Uterus (tissue), 4 donors: ENCODE data around the gene MPND. TPM values are rescaled to one million over a fixed set of nuclear protein-coding genes. Genes with fewer than 3 reads are reported as not detected.
A peak's percentile ranks its signal among the peaks of the same experiment; 100 is the strongest.

ENCODE experiments used
- DNase-seq, 2 donors: peaks; one replicate each; pipeline ENCODE4 v3.0.0-alpha.2; 2019 to 2020
- H3K27ac ChIP-seq, 2 donors: fragments of 200-600 bp; sonication (generic); 1 replicate in 1 of 2; 2 replicates in 1 of 2; pipeline ENCODE4 v1.5.1; 2016 to 2018
- H3K27me3 ChIP-seq, 2 donors: fragments of 200-600 bp; sonication (generic); one replicate each; pipeline ENCODE4 v1.5.1; 2018 to 2019; ENCODE audit warnings: control low read depth in 1 of 2
- H3K36me3 ChIP-seq, 2 donors: fragments of 200-600 bp; sonication (generic); one replicate each; pipeline ENCODE4 v1.5.1; 2019; ENCODE audit warnings: control low read depth in 1 of 2
- H3K4me1 ChIP-seq, 2 donors: fragments of 200-600 bp; sonication (generic); one replicate each; pipeline ENCODE4 v1.5.1; 2018 to 2019; ENCODE audit warnings: control low read depth in 1 of 2
- H3K4me3 ChIP-seq, 2 donors: fragments of 200-600 bp; sonication (generic); 1 replicate in 1 of 2; 2 replicates in 1 of 2; pipeline ENCODE4 v1.5.1; 2018 to 2019; ENCODE audit warnings: mild to moderate bottlenecking in 1 of 2
- H3K9me3 ChIP-seq, 2 donors: fragments of 200-600 bp; sonication (generic); one replicate each; pipeline ENCODE4 v1.5.1; 2019; ENCODE audit warnings: control low read depth in 1 of 2
- POLR2A ChIP-seq, 2 donors: fragments of 450-650 bp; IDR thresholded peaks; one replicate each; pipeline ENCODE4 v1.6.1; 2016; ENCODE audit warnings: antibody characterized with exemption in 2 of 2, mild to moderate bottlenecking in 1 of 2, moderate library complexity in 1 of 2
- intact Hi-C: fragments of 100-400 bp; cut with DNase I; formaldehyde crosslinking; loops from one replicate; pipeline ENCODE4 v1.15.1; 2023; ENCODE audit warnings: low total_unique reads
- total RNA-seq, 4 donors: library from RNA; depleted of rRNA in 3 of 4; stranded (reverse); fragments of >200 nt in 3 of 4; gene quantifications; one replicate each; pipeline versions ENCODE4 v1.1.0 to v1.2.4, GENCODE V29; 2014 to 2023
- TF ChIP-seq, protein P1 (sequence below), 4 experiments: fragments of 200-600 bp in 2 of 4; fragments of 450-650 bp in 2 of 4; sonication (generic) in 2 of 4; IDR thresholded peaks; one replicate each; pipeline ENCODE4 v1.5.1; 2016 to 2019; ENCODE audit warnings: antibody characterized with exemption in 4 of 4, mild to moderate bottlenecking in 2 of 4, moderate library complexity in 1 of 4
- donor health status: DM: yes; HTN: yes; CAD: no.

Gene MPND
- total RNA-seq, 4 donors from 2014 or later: 0.51 to 13.8 (median 5.8) TPM; not detected in 1

DNA sequence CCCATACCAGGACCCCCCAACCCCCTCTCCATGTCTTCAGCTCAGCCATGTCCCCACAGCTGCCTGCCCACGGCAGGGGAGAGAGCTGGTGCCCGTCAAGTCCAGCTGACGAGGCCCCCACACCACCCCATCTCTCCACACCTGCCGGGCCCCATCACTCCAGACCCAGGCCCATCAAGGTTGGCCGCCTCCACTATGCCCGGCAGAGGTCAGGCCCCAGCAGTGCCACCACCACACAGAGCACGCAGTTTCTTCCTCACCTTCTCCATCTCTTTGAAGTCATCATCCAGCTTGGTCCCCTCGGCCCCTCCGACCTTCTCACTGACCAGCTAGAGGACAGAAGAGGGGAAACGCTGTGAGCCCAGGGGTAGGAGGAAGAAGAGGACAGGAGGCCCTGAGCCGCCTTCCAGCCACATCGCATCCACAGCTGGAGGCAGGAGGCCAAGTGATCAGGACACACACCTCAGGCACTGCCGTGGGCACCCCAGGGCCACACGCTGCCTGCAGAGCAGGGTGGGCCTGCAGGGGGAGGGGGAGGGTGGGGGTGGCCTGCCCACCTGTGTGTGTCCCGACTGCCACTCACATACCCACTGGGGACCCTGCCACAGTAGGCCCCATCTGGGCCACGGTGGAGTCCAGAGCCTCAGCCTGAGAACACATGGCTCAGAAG lies 23.4 kb downstream of the MPND start:
- Histone ChIP-seq H3K36me3 (no peaks in the 10 kb centered on the region), H3K9me3 (no peaks in the 10 kb centered on the region), H3K27me3 (no peaks in the 10 kb centered on the region), H3K27ac (no peak overlapping the region), H3K4me3 (no peak overlapping the region), H3K4me1 (peaks cover 0 to 21% of the 10 kb centered on the region in 2 donors)
- DNase-seq: no peak
- TF ChIP-seq POLR2A (IDR thresholded peaks at IDR 0.05): no peak
- TF ChIP-seq, protein P1, sequence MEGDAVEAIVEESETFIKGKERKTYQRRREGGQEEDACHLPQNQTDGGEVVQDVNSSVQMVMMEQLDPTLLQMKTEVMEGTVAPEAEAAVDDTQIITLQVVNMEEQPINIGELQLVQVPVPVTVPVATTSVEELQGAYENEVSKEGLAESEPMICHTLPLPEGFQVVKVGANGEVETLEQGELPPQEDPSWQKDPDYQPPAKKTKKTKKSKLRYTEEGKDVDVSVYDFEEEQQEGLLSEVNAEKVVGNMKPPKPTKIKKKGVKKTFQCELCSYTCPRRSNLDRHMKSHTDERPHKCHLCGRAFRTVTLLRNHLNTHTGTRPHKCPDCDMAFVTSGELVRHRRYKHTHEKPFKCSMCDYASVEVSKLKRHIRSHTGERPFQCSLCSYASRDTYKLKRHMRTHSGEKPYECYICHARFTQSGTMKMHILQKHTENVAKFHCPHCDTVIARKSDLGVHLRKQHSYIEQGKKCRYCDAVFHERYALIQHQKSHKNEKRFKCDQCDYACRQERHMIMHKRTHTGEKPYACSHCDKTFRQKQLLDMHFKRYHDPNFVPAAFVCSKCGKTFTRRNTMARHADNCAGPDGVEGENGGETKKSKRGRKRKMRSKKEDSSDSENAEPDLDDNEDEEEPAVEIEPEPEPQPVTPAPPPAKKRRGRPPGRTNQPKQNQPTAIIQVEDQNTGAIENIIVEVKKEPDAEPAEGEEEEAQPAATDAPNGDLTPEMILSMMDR (IDR thresholded peaks at IDR 0.05): no peak
- intact Hi-C loops: no loop called here

DNA sequence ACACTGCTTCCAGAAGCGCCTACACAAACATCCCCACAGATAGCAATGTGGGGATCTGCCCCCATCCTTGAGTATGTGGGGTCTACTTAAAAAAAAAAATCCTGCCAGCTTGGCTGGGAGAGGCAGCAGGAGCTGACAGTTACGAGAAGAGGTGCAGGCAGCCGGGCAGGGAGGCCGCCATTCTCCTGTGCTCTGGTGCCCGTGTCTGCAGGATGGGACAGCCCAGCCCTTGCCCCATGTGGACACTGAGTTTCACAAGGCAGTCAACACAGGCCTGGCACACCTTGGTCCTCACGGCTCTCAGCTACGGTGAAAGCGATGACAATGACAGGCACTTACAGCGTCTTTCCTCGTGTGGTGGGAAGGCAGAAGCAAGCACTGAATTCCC lies 24.0 kb downstream of the MPND start:
- no peaks in the 10 kb centered on the region for H3K36me3 ChIP-seq
- H3K4me1 ChIP-seq: peaks cover 0 to 21% of the 10 kb centered on the region in 2 donors
- intact Hi-C loops: no loop called here
- H3K9me3 ChIP-seq: no peaks in the 10 kb centered on the region
- no peak overlapping the region for H3K4me3 ChIP-seq
- no peak overlapping the region for H3K27ac ChIP-seq
- no peaks in the 10 kb centered on the region for H3K27me3 ChIP-seq
- DNase-seq: no peak
- no peak for TF ChIP-seq POLR2A (IDR thresholded peaks at IDR 0.05)
- TF ChIP-seq, protein P1 (IDR thresholded peaks at IDR 0.05): no peak

DNA sequence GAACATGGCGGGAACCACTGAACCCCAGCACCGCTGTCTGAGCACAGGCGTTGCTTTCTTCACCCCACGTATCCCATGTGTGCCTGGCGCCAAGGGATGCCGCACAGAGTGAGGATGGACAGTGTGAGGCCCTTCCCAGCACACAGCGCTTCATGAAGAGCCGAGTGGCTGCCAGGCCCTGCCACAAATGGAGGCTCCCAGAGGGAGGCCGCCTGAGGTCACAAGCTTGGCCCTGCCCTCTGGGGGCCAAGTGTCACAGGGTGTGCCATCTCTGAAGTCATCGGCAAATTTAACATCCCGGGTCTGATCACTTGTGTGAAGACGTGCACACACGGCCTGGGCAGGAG lies 24.4 kb downstream of the MPND start:
- intact Hi-C loops: no loop called here
- H3K9me3 ChIP-seq: no peaks in the 10 kb centered on the region
- no peak for TF ChIP-seq POLR2A (IDR thresholded peaks at IDR 0.05)
- TF ChIP-seq, protein P1 (IDR thresholded peaks at IDR 0.05): no peak
- peak overlapping the region; percentile 63 to 68 for H3K27ac ChIP-seq
- DNase-seq: no peak
- no peaks in the 10 kb centered on the region for H3K27me3 ChIP-seq
- no peaks in the 10 kb centered on the region for H3K36me3 ChIP-seq
- no peak overlapping the region for H3K4me3 ChIP-seq
- peaks cover 0 to 21% of the 10 kb centered on the region in 2 donors for H3K4me1 ChIP-seq

DNA sequence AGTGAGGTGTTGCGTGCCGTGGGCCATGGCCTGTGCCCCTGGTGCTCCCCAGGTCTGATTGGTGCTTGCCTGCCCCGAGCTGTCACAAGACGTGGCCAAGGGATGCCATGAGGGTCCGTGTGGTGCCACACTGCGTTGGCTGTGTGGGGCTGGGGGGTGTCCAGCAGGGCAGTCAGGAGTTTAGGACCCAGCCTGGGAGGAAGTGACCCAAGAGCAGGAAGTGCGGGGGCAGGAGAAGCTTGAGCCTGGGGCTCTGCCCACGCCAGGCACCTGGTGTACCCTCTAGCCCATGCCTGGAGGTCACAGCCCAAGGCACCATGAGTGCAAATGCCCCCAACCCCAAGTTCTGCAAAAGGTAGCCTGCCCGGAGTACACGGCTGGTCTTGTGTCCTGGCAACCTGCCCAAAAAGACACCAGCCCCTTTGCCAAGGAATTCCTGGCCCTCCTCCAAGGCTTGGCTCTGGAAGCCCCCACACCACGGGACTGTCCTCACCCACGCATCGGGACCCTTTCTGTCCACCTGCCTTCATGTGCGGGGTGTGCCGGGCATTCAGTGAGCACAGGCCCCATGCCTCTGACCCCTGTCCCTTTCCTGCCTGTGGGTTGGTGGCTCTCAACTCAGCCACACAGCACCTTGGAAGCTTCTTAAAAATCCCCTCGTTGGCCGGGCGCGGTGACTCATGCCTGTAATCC lies 24.9 kb downstream of the MPND start:
- intact Hi-C loops: no loop called here
- no peaks in the 10 kb centered on the region for H3K9me3 ChIP-seq
- no peak overlapping the region for H3K4me3 ChIP-seq
- TF ChIP-seq, protein P1 (IDR thresholded peaks at IDR 0.05): no peak
- no peak for TF ChIP-seq POLR2A (IDR thresholded peaks at IDR 0.05)
- peak overlapping the region; percentile 63 to 68 for H3K27ac ChIP-seq
- no peaks in the 10 kb centered on the region for H3K27me3 ChIP-seq
- H3K36me3 ChIP-seq: no peaks in the 10 kb centered on the region
- peak; percentile 49 for DNase-seq
- peaks cover 0 to 21% of the 10 kb centered on the region in 2 donors for H3K4me1 ChIP-seq

DNA sequence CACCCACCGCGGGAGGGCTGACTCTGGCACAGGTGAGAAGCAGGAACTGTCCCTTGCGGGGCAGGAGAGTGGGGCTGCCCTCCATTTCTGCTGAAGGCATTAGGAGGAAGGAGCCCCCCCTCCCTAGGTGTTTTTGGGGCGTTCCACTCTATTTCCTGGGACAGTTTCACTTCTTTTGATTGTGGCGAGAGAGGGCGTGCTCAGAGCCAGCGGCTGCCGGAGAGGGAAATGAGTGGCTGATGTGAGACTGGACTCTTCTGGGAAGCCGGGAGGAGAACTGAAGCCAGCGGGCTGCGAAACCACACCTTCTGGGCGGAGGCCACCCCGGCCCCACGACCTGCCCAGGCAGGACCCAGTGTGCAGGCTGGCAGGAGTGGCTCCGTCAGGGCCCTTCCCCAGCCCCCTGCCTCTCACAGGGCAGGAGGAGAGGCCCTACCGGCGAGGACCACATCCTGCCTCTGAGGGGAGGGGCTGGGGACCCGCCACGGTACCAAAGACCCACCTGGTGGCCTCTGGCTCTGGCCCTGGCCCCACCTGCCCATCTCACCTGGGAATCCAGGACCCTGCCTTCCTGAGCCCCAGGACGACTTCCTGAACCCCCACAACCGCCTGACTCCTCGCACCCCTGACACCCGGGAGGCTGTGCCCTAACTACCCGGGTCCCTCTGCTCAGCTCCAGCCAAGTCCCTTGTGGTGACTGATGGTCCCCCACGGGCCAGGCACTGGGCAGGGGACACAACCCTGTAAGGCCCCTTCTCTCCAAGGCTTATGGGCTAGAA lies 25.9 kb downstream of the MPND start:
- H3K9me3 ChIP-seq: no peaks in the 10 kb centered on the region
- H3K27me3 ChIP-seq: no peaks in the 10 kb centered on the region
- DNase-seq: peak in 1 of 2 donors; percentile 62
- peaks cover 7 to 31% of the 10 kb centered on the region in 2 donors for H3K4me1 ChIP-seq
- intact Hi-C loops: no loop called here
- H3K36me3 ChIP-seq: no peaks in the 10 kb centered on the region
- H3K27ac ChIP-seq: peak overlapping the region; percentile 63 to 68
- TF ChIP-seq POLR2A (IDR thresholded peaks at IDR 0.05): no peak
- TF ChIP-seq, protein P1 (IDR thresholded peaks at IDR 0.05): peak in 1 of 4 experiments; percentile 6
- peak overlapping the region; percentile 1 to 4 for H3K4me3 ChIP-seq
